Loucy (cell line): Measurements from ENCODE around the gene SLC15A2.
A peak's percentile ranks its signal among the peaks of the same experiment; 100 is the strongest.

Experiments
- H2AFZ ChIP-seq: fragments of 200-600 bp; sonication (generic); 2 replicates; pipeline ENCODE4 v1.6.0; 2016; ENCODE audit warnings: antibody characterized with exemption, mild to moderate bottlenecking, low read length, moderate library complexity
- H3F3A ChIP-seq: fragments of 200-600 bp; 2 replicates; pipeline ENCODE4 v1.6.0; 2016; ENCODE audit warnings: antibody characterized with exemption, low read depth, mild to moderate bottlenecking
- H3K27me3 ChIP-seq: fragments of 200-600 bp; sonication (generic); 2 replicates; pipeline ENCODE4 v1.6.1; 2014; ENCODE audit warnings: low read length, mild to moderate bottlenecking; ENCODE audit not compliant: insufficient read depth, poor library complexity, severe bottlenecking
- H3K36me3 ChIP-seq: fragments of 200-600 bp; sonication (generic); 2 replicates; pipeline ENCODE4 v1.6.1; 2016; ENCODE audit warnings: low read length; ENCODE audit not compliant: insufficient read depth
- H3K4me1 ChIP-seq: fragments of 200-600 bp; sonication (generic); 2 replicates; pipeline ENCODE4 v1.5.1; 2014; ENCODE audit warnings: low read length, mild to moderate bottlenecking; ENCODE audit not compliant: insufficient read depth, poor library complexity, severe bottlenecking
- H3K4me2 ChIP-seq: fragments of 200-600 bp; sonication (generic); 2 replicates; pipeline ENCODE4 v1.6.0; 2014; ENCODE audit warnings: antibody characterized with exemption, low read length, low read depth, mild to moderate bottlenecking; ENCODE audit not compliant: poor library complexity, severe bottlenecking
- H3K4me3 ChIP-seq: fragments of 200-600 bp; sonication (generic); 2 replicates; pipeline ENCODE4 v1.5.1; 2014; ENCODE audit warnings: low read length, mild to moderate bottlenecking, mixed read lengths; ENCODE audit not compliant: poor library complexity, severe bottlenecking
- H3K79me2 ChIP-seq: fragments of 200-600 bp; sonication (generic); 2 replicates; pipeline ENCODE4 v1.6.1; 2014; ENCODE audit warnings: low read length; ENCODE audit not compliant: insufficient read depth
- H3K9ac ChIP-seq: fragments of 200-600 bp; sonication (generic); 2 replicates; pipeline ENCODE4 v1.6.0; 2014; ENCODE audit warnings: mild to moderate bottlenecking, low read depth, low read length, moderate library complexity; ENCODE audit not compliant: poor library complexity, severe bottlenecking
- H3K9me2 ChIP-seq: fragments of 200-600 bp; sonication (generic); replicated peaks from 2 replicates; pipeline ENCODE4 v1.6.1; 2016; ENCODE audit warnings: low read depth, low read length, mixed read lengths
- H3K9me3 ChIP-seq: fragments of 200-600 bp; sonication (generic); 2 replicates; pipeline ENCODE4 v1.6.1; 2014; ENCODE audit warnings: mild to moderate bottlenecking, antibody characterized with exemption, low read length, low read depth; ENCODE audit not compliant: insufficient read depth
- H4K20me1 ChIP-seq: fragments of 200-600 bp; sonication (generic); 2 replicates; pipeline ENCODE4 v1.6.0; 2014; ENCODE audit warnings: antibody characterized with exemption, low read length, mild to moderate bottlenecking; ENCODE audit not compliant: insufficient read depth, poor library complexity, severe bottlenecking
- EZH2phosphoT487 ChIP-seq: fragments of 200-600 bp; IDR thresholded peaks from 2 replicates; pipeline ENCODE4 v1.6.1; 2018; ENCODE audit warnings: antibody characterized with exemption, mild to moderate bottlenecking, moderate library complexity, borderline replicate concordance
- TF ChIP-seq, protein P1 (sequence below): fragments of 200-600 bp; sonication (generic); conservative IDR thresholded peaks from 2 replicates; pipeline ENCODE4 v1.5.1; 2014; ENCODE audit warnings: mild to moderate bottlenecking, antibody characterized with exemption, low read length

SLC15A2 gene

DNA sequence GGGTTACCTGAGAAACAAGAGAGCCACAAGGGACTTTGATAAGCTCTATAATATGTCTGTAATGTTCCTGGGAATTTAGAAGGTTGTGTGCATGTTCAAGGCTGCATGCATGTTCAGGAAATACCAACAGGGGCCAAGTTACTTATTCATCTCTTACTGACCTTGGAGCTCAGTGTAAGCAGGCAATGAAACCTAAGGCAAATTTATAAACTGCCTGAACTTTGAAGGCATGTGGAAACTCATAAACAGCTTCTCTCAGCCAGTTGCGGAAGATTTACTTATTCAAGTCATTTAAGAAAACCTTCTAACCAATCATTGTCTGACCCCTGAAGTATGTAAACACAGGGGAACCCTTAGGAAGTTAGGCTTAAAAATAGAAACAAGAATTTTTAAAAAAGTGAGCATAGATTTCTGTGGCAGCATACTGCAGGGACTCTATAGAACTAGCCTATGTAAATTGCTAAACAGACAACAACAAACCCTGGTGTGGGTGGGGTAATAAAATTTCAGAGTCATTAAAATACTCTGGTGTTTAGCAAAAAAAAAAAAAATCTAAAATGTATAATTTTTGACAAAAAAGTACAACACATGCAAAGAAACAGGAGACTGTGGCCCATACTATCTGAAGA is 57.2 kb downstream of the SLC15A2 start:
- H3K4me1 ChIP-seq = no peaks in the 10 kb centered on the region
- no peaks in the 10 kb centered on the region for H3F3A ChIP-seq
- H3K4me3 ChIP-seq = no peak overlapping the region
- H4K20me1 ChIP-seq = no peaks in the 10 kb centered on the region
- no peaks in the 10 kb centered on the region for H3K79me2 ChIP-seq
- no peak overlapping the region for H2AFZ ChIP-seq
- H3K36me3 ChIP-seq = no peaks in the 10 kb centered on the region
- H3K4me2 ChIP-seq = no peak overlapping the region
- no peak overlapping the region for H3K9ac ChIP-seq
- no peaks in the 10 kb centered on the region for H3K27me3 ChIP-seq
- H3K9me3 ChIP-seq = no peaks in the 10 kb centered on the region; the same call in 1 of the 2 replicates
- TF ChIP-seq, protein P1, sequence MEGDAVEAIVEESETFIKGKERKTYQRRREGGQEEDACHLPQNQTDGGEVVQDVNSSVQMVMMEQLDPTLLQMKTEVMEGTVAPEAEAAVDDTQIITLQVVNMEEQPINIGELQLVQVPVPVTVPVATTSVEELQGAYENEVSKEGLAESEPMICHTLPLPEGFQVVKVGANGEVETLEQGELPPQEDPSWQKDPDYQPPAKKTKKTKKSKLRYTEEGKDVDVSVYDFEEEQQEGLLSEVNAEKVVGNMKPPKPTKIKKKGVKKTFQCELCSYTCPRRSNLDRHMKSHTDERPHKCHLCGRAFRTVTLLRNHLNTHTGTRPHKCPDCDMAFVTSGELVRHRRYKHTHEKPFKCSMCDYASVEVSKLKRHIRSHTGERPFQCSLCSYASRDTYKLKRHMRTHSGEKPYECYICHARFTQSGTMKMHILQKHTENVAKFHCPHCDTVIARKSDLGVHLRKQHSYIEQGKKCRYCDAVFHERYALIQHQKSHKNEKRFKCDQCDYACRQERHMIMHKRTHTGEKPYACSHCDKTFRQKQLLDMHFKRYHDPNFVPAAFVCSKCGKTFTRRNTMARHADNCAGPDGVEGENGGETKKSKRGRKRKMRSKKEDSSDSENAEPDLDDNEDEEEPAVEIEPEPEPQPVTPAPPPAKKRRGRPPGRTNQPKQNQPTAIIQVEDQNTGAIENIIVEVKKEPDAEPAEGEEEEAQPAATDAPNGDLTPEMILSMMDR = no peak
- no peak for TF ChIP-seq EZH2phosphoT487
- no peaks in the 10 kb centered on the region for H3K9me2 ChIP-seq

DNA sequence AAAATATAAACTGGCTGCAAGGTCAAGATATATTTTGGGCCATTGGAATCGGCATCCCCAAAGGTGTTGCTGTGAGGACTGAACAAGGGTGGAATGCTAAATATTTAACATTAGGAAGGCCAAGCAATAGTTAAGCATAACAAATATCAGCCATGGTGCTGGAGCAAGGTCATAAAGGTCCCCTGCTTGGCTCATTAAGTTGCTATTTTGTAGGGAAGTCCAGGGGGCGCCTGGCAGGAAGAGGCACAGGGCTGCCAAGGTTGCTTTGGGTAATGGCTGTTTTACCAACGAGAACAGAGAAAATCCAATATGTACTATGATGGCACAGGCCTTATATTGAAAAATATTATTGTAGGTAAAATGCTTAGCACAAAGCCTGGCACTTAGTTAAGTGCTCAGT is 62.2 kb downstream of the SLC15A2 start:
- Histone ChIP-seq H3K4me1 (no peaks in the 10 kb centered on the region), H3K9me2 (no peaks in the 10 kb centered on the region), H4K20me1 (no peaks in the 10 kb centered on the region), H3K36me3 (no peaks in the 10 kb centered on the region), H2AFZ (no peak overlapping the region), H3K4me3 (no peak overlapping the region), H3K79me2 (no peaks in the 10 kb centered on the region), H3K9ac (no peak overlapping the region), H3F3A (no peaks in the 10 kb centered on the region), H3K27me3 (no peaks in the 10 kb centered on the region), H3K4me2 (no peak overlapping the region), H3K9me3 (no peaks in the 10 kb centered on the region; the same call in 1 of the 2 replicates)
- TF ChIP-seq, protein P1 = peak; percentile 26; the same call in 1 of the 2 replicates
- no peak for TF ChIP-seq EZH2phosphoT487

DNA sequence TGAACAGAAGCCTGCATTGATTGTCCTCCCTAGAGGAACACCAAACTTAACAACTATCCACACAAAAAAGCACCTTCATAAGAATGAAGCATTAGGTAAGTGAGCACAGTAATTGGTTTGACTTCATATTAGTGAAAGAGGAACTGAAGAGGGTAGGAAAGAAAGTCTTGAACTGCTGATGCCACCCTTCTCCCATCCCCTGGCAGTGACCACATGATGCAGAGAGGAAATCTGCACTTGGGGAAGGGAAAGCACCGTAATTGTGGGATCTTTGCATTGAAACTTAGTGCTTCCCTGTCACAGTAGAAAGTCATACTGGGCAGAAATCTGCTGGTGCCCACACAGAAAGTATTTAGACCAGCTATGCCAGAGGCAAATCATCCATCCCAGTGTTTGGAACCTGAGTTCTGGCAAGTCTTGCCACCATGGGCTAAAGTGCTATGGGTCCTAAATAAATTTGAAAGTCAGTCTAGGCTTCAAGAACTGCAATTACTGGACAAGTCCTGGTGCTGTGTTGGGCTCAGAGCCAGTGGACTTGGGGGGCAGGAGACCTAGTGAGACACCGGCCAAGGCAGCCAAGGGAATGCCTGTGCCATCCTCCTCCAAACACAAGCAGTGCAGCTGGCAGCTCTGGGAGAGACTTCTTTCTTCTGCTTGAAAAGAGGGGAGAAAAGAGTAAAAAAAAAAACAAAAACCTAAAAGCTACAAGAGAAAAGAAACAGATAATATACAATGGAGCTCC is 63.6 kb downstream of the SLC15A2 start:
- no peaks in the 10 kb centered on the region for H3K4me1 ChIP-seq
- H3K9me2 ChIP-seq = no peaks in the 10 kb centered on the region
- H4K20me1 ChIP-seq = no peaks in the 10 kb centered on the region
- no peaks in the 10 kb centered on the region for H3F3A ChIP-seq
- no peaks in the 10 kb centered on the region for H3K79me2 ChIP-seq
- no peaks in the 10 kb centered on the region for H3K27me3 ChIP-seq
- H2AFZ ChIP-seq = no peak overlapping the region
- no peaks in the 10 kb centered on the region for H3K9me3 ChIP-seq
- no peak overlapping the region for H3K4me3 ChIP-seq
- no peaks in the 10 kb centered on the region for H3K36me3 ChIP-seq
- no peak for TF ChIP-seq EZH2phosphoT487
- TF ChIP-seq, protein P1 = no peak
- no peak overlapping the region for H3K4me2 ChIP-seq
- H3K9ac ChIP-seq = no peak overlapping the region
